GM12801 (cell line): ENCODE data around the gene BAHCC1.

Experiments used
- CTCF ChIP-seq: IDR thresholded peaks from one replicate; pipeline ENCODE4 v1.5.1; 2011; ENCODE audit warnings: control low read depth; ENCODE audit not compliant: insufficient read length; ENCODE audit errors: extremely low read depth

Gene BAHCC1

DNA sequence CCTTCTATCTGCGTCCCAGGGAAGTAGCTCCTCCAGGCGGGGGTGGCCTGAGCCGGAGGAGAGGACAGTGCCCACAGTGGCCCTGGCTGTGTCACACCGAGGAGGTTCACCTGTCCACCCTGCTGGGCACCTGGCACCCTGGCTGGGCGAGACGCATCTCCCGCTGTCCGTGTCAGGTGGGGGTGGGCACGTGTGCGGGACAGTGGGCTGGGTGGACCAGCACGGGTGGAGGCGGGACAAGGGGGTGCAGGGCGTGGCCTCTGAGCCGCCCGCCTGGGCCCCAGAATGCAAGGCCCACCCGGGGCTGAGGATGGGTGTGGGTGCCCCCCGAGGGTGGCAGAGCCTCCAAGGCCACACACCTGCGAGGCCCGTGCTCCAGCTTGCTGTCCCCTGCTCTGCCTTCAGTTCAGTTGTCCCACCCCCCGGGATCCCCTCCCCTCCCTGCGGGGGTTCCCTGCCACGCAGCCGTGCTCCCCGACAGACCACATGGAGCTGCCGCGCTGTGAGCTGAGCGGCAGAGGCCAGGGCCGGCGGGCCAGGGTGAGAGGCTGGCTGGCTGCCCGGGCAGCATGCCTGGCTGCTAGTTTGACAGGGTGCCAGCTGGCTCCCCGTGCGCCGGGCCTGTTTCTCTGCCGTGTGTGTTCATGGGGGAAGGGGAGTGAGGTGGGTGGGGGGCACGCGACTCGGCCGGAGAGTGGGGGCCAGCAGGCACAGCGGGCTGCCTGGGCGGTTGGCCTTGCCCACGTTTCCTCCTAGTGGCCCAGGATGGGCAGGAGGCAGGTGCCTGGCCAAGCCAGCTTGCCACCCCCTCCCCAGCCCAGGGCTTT lies 33.9 kb downstream of the BAHCC1 start:
- TF ChIP-seq CTCF, result no peak

- TF ChIP-seq CTCF, result no peak
Observed at GRCh38 chr17:81429821-81430551, 34.7 kb downstream of the BAHCC1 start.

- no peak for TF ChIP-seq CTCF
Observed at GRCh38 chr17:81431545-81432482, 36.6 kb downstream of the BAHCC1 start.

GRCh38 chr17:81432941-81433340 lies 37.7 kb downstream of the BAHCC1 start:
- TF ChIP-seq CTCF, result no peak

DNA sequence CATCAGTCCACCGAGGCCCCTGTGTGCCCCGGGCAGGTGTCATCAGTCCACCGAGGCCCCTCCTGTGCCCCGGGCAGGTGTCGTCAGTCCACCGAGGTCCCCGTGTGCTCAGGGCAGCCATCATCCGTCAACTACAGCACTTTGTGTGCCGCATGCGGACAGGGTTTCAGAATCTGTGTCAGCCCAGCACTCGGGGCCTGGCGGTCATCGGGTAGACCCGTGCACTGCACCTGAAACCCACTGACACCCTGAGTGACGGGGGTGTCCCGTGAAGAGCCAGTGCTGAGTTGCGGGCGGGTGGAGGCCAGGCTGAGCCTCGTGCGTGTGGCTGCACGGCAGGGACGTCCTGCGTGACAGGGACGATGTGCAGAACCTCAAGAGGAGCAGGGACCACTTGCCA lies 38.4 kb downstream of the BAHCC1 start:
- TF ChIP-seq CTCF, result no peak

- TF ChIP-seq CTCF, result no peak
Observed at GRCh38 chr17:81434072-81434471, 38.8 kb downstream of the BAHCC1 start.
